ENCODE results near the gene DSG2. TPM values are rescaled to one million over a fixed set of nuclear protein-coding genes. Genes with fewer than 3 reads are reported as not detected.

The DSG2 gene
- total and polyA plus RNA-seq, 10 donors, result 0.06 to 0.79 (median 0.20) TPM; not detected in 1

DNA sequence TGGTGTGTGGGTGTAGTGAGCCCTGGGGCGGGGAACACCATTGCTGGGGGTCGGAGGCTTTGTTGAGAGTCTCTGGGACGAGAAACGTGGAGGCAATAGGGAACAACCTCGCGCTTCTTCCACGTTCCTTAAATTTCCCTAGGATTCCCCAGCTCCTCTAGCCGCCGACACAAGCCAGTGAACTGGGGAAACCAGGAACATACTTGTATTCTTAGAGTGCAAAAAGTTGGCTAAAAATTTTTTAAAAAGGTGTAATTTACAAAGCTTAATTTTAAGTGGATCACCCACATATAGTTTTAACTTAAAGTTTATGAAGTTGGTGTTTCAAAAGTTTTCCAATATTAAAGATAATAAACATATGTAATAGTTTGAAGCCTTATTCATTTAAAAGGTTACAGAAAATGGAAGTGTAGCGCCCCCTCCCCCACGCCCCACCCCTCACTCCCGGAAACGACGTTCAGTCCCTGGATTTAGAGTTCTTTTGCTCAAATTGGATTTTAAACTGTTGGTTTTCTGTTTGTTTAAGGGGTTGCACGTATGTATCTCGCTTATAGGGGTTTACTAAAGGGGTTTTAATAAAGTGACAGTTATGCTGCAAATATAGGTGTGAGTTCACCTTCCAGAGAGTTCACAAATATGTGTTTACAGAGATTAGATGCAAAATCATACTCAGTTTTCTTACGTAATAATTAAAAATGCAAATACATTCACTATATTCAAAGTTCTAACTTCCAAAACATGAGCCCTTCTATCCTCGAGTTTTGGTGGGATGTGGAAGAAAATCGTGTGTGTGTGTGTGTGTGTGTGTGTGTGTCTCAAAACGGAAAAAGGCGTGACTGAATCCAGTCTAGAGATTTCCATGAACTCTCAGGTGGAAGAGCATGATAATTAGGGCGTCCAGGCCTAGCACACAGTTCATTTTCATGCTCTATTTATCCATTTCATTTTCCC, 872 bp downstream of the DSG2 start:
- intact Hi-C loops (cut with DNase I; ENCODE audit: low total_unique reads), result no loop called here
- WGBS, 5 donors, result 16 to 23% (median 20%) methylated on average over 22 of the region's 22 CpGs
- peaks cover 6 to 67% (median 29%) of the 10 kb centered on the region in 7 donors for H3K27me3 ChIP-seq (replicated peaks in 1 of 7)
- no peak for DNase-seq
- H3K36me3 ChIP-seq, result no peaks in the 10 kb centered on the region
- peaks cover 0 to 18% (median 13%) of the 10 kb centered on the region in 6 donors for H3K4me1 ChIP-seq
- TF ChIP-seq POLR2A (IDR thresholded peaks at IDR 0.05) (no peak), POLR2AphosphoS5 (IDR thresholded peaks at IDR 0.05) (no peak)
- TF ChIP-seq, protein P1, sequence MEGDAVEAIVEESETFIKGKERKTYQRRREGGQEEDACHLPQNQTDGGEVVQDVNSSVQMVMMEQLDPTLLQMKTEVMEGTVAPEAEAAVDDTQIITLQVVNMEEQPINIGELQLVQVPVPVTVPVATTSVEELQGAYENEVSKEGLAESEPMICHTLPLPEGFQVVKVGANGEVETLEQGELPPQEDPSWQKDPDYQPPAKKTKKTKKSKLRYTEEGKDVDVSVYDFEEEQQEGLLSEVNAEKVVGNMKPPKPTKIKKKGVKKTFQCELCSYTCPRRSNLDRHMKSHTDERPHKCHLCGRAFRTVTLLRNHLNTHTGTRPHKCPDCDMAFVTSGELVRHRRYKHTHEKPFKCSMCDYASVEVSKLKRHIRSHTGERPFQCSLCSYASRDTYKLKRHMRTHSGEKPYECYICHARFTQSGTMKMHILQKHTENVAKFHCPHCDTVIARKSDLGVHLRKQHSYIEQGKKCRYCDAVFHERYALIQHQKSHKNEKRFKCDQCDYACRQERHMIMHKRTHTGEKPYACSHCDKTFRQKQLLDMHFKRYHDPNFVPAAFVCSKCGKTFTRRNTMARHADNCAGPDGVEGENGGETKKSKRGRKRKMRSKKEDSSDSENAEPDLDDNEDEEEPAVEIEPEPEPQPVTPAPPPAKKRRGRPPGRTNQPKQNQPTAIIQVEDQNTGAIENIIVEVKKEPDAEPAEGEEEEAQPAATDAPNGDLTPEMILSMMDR (IDR thresholded peaks at IDR 0.05 in 8 of 11, conservative IDR thresholded peaks at IDR 0.05 in 3 of 11), result no peak
- H3K4me3 ChIP-seq, result peak overlapping the region in 6 of 8 donors; percentile 30 to 72 (median 45)
- H3K27ac ChIP-seq, result no peak overlapping the region
- no peaks in the 10 kb centered on the region for H3K9me3 ChIP-seq

DNA sequence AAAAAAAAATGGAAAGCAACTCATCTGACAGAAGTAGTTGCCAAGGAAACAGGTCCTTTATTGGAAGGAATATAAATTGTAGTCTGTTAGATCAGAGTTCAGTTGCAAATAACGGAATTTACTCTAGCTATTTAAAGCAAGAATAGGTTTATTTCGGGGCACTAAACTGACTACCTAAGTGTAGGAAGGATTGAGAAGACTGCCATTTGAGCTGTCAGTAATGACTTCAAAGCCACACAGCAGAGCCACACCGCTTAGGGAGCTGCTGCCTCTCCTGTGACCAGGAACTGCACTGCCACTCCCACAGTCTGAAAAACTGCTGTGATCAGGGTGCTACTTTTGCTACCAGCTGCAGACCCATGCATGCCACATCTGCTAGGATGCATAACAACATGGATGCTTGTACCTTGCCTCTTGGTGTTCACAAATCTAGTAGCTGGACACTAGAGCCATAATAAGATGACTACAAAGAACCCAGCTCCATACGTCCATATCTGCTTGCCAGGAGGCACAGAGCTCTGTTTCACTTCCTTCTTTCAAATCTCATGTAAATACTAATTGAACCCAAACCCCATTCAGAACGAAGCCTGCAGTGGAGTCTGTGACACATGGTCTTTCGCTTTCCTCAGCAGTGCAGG, 2.2 kb downstream of the DSG2 start:
- Histone ChIP-seq H3K9me3 (no peaks in the 10 kb centered on the region), H3K4me3 (no peak overlapping the region), H3K4me1 (peaks cover 0 to 18% (median 13%) of the 10 kb centered on the region in 6 donors), H3K27ac (no peak overlapping the region), H3K36me3 (no peaks in the 10 kb centered on the region), H3K27me3 (replicated peaks in 1 of 7) (peaks cover 6 to 68% (median 29%) of the 10 kb centered on the region in 7 donors)
- TF ChIP-seq, protein P1 (IDR thresholded peaks at IDR 0.05 in 8 of 11, conservative IDR thresholded peaks at IDR 0.05 in 3 of 11), result no peak
- no peak for TF ChIP-seq POLR2A (IDR thresholded peaks at IDR 0.05)
- TF ChIP-seq POLR2AphosphoS5 (IDR thresholded peaks at IDR 0.05), result no peak
- intact Hi-C loops (cut with DNase I; ENCODE audit: low total_unique reads), result no loop called here
- 56 to 62% (median 60%) methylated on average over 6 of the region's 6 CpGs for WGBS, 5 donors
- no peak for DNase-seq

DNA sequence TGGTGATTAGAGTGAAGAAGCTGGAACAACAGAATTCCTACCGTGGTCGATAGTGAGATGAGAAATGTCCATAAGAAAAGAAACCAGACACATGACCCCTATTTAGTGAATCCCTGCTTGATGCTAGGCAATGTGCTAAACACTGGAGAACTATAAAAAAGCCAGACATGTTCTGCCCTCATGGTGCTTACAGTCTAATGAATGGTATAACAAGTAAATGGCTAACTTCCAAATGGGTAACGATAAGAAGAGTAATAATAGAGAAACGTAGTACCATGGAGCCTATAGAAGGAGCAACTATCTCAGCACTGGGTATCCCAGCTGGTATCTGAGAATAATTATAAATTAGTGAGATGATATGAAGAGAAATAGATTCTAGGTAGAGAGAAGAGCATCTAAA, 5.0 kb downstream of the DSG2 start:
- 89 to 95% (median 91%) methylated on average over 4 of the region's 4 CpGs for WGBS, 5 donors
- no peak overlapping the region for H3K27ac ChIP-seq

More for the DNA sequence above, 5.0 kb downstream of the DSG2 start:
- TF ChIP-seq POLR2A (IDR thresholded peaks at IDR 0.05) (no peak), POLR2AphosphoS5 (IDR thresholded peaks at IDR 0.05) (no peak)
- TF ChIP-seq, protein P1 (IDR thresholded peaks at IDR 0.05 in 8 of 11, conservative IDR thresholded peaks at IDR 0.05 in 3 of 11), result no peak
- H3K4me3 ChIP-seq, result no peak overlapping the region
- H3K9me3 ChIP-seq, result no peaks in the 10 kb centered on the region
- H3K4me1 ChIP-seq, result peaks cover 0 to 11% (median 8%) of the 10 kb centered on the region in 6 donors
- intact Hi-C loops (cut with DNase I; ENCODE audit: low total_unique reads), result no loop called here
- H3K36me3 ChIP-seq, result no peaks in the 10 kb centered on the region
- peaks cover 6 to 50% (median 19%) of the 10 kb centered on the region in 7 donors for H3K27me3 ChIP-seq (replicated peaks in 1 of 7)
- no peak for DNase-seq
